ENCODE measurements around the gene TMA7B.

DNA sequence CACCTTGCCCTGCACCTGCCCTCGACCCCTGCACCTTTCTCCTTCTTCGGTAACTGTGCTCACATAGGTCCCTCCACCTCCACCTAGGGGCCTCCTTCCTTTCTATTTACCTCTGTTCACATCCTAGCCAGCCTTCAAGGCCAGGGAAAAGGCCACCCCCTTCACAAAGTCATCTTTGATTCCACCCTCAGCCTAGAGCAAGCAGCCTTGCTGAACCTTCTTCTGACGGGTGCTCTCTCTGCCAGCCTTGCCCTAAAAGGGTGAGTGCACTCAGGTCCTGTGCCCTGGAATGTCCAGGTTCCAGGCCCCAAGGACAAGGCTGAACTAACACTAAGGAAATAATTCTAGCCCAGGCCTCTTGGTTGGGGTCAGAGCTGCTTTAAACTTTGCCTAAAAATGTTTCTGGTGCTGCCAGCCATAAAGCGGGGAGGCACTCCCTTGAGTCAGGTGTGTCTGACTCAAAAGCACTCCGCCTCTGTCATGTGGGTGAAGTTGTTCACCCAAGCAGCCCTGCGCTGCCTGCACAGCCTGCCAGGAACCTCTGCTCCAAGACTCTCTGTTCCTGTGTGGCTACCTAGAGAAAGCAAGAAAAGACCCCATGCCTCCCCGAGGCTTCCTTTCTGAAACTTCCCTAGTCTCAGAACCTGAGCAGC is 25.3 kb downstream of the TMA7B start:
- TF ChIP-seq TAF1 (IDR thresholded peaks at IDR 0.05; ENCODE audit: borderline replicate concordance, low read depth, low read length) (no peak), POLR2A (IDR thresholded peaks at IDR 0.05; ENCODE audit: low read depth, low read length) (no peak)

Measured in GM12892 (cell line).